Measurements from ENCODE around the gene AUNIP.

Gene AUNIP

DNA sequence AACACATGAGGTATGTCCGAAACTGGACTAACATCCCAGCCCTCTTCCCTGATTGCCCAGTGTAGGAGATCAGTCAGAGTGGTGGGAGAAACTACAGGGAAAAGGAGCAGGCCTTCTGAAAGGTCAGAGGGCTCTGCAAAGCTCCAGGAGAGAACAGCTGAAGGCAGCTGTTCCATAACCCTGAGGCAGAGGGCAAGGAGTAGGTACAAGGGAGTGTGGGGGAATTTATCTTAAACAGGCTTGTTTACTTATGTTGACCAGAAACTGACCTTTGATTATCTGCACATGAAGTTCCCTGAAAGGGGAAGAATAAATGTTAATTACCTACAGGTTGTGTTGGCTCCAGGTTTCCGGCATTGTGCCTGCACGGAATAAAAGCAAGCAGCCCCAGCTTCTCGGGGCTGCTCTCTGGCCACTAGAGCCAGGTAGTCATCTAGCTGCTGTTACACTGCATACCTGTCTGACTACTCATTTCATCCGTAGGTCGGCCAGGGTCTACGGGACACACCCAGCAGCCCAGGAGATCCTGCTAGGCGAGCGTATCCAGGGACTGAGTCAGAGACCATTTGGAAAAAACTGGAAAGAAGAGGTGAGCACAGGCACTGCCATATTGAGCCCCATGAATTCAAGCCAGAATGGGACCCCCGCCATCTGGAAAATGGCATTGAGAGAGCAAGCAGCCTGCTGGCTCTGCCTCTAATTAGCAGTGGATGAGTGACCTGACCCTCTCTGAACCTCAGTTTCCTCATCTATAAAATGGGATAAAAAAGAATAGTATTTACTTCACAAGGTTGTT, 31.2 kb upstream of the AUNIP start:
- TF ChIP-seq, protein P1, sequence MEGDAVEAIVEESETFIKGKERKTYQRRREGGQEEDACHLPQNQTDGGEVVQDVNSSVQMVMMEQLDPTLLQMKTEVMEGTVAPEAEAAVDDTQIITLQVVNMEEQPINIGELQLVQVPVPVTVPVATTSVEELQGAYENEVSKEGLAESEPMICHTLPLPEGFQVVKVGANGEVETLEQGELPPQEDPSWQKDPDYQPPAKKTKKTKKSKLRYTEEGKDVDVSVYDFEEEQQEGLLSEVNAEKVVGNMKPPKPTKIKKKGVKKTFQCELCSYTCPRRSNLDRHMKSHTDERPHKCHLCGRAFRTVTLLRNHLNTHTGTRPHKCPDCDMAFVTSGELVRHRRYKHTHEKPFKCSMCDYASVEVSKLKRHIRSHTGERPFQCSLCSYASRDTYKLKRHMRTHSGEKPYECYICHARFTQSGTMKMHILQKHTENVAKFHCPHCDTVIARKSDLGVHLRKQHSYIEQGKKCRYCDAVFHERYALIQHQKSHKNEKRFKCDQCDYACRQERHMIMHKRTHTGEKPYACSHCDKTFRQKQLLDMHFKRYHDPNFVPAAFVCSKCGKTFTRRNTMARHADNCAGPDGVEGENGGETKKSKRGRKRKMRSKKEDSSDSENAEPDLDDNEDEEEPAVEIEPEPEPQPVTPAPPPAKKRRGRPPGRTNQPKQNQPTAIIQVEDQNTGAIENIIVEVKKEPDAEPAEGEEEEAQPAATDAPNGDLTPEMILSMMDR (IDR thresholded peaks at IDR 0.05; ENCODE audit: extremely low read depth, insufficient read depth, missing control alignments): no peak
- in situ Hi-C loops (cut with MboI; ENCODE audit: low pct_unique_long_range_greater_than_20kb, low sequenced_read_pairs, unreplicated experiment): loop anchor here (10.0 kb wide), 1 partner anchor 104 kb away; the partner anchor contains the start of gene PAFAH2
- DNase-seq (ENCODE audit: low spot score): no peak

DNA sequence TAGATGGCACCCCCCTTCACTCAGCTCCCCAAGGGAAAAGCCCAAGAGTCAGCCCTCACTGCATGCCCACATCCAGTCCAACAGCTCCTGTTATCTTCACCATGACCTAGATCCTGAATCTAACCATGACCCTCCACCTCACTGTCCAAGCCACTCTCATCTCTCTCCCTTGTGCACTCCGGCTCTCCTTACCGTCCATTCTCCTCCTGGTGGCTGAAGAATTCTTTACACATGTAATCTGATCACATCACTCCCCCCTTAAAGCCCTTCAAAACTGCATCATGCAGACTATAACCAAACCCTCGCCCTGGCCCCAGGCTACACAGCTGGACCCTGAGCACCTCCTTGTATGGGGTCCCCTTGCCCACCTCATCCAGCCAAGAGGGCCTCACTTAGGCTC, 30.2 kb upstream of the AUNIP start:
- TF ChIP-seq, protein P1 (IDR thresholded peaks at IDR 0.05; ENCODE audit: extremely low read depth, insufficient read depth, missing control alignments): no peak
- in situ Hi-C loops (cut with MboI; ENCODE audit: low pct_unique_long_range_greater_than_20kb, low sequenced_read_pairs, unreplicated experiment): no loop called here
- no peak for DNase-seq (ENCODE audit: low spot score)

DNA sequence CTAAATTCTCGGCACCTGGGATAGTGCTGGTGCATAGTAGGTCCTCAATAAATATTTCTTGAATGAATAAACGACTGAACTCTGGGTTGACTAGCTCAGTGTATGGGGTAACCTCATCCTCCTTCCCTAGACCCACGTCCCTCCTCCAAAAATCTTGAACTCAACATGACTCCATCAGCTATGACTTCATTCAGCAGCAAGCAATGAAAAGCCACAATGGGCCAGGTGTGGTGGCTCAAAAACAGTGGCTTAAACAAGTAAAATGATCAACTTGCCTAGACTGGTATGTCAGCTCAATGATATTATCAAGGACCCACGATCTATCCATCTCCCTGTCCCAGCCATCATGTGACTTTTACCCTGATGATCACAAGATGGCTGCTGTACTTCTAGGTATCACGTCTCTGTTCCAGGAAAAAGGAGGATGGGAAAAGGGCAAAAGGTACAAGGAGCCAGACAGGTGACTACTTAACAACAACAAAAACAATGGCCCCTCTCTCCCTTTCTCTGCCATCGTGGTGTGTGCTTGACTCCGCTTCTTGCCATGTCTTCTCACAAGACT, 29.2 kb upstream of the AUNIP start:
- no peak for DNase-seq (ENCODE audit: low spot score)
- in situ Hi-C loops (cut with MboI; ENCODE audit: low pct_unique_long_range_greater_than_20kb, low sequenced_read_pairs, unreplicated experiment): no loop called here
- TF ChIP-seq, protein P1 (IDR thresholded peaks at IDR 0.05; ENCODE audit: extremely low read depth, insufficient read depth, missing control alignments): no peak

DNA sequence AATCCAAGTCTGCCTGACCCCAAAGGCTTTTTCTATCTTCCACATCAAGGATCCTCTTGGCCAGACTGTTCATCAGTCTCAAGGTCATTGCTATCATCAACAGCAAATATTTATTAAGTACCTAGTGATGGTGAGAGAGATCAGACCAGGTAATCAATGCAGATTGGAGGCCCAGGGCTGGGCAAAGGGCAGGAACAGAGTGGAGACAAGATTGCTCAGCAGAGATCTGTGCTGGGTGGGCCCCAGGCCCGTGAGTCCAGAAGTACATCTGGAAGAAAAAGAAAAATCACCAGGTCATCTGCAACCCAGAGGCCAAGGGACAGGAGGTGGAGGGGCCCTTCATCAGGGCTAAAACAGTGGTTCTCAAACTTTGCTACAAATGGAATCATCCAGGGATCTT, 26.3 kb upstream of the AUNIP start:
- TF ChIP-seq, protein P1 (IDR thresholded peaks at IDR 0.05; ENCODE audit: extremely low read depth, insufficient read depth, missing control alignments): no peak
- no peak for DNase-seq (ENCODE audit: low spot score)
- in situ Hi-C loops (cut with MboI; ENCODE audit: low pct_unique_long_range_greater_than_20kb, low sequenced_read_pairs, unreplicated experiment): no loop called here

DNA sequence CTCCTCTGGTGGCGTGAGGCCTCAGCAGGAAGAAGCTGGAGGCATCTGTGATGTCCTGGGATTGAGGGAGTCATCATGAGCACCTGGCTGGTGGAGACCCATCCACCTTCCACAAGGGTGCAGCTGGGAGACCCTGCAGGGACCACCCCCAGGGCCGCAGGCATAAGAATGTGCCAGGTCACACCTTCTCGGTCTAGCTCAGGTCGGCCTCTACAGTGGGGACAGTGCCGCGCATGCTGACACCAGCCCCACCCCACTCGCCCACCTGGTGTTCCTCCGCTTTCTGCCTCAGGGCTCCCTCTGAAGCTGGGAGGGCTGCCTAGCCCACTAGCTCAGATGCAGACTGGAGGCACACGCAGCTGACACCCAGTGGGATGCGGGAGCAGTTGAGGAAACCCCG, 22.0 kb upstream of the AUNIP start:
- in situ Hi-C loops (cut with MboI; ENCODE audit: low pct_unique_long_range_greater_than_20kb, low sequenced_read_pairs, unreplicated experiment): no loop called here
- TF ChIP-seq, protein P1 (IDR thresholded peaks at IDR 0.05; ENCODE audit: extremely low read depth, insufficient read depth, missing control alignments): no peak
- DNase-seq (ENCODE audit: low spot score): no peak

DNA sequence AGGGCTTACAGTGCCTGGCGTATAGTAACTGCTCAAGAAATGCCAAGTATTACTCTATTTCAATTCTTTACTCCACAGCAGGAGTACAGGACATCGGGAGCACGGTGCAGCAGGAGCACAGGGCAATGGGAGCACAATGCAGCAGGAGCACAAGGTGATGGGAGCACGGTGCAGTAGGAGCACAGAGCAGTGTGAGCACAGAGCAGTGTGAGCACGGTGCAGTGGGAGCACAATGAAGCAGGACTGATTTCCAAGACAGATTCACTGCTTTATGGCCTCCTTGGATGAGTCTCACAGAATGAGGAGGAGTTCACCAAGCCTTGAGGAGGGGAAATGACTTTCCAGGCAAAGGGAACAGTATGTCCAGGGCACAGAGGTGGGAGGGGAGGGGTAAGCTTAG, 21.3 kb upstream of the AUNIP start:
- in situ Hi-C loops (cut with MboI; ENCODE audit: low pct_unique_long_range_greater_than_20kb, low sequenced_read_pairs, unreplicated experiment): no loop called here
- DNase-seq (ENCODE audit: low spot score): no peak
- TF ChIP-seq, protein P1 (IDR thresholded peaks at IDR 0.05; ENCODE audit: extremely low read depth, insufficient read depth, missing control alignments): no peak

All from GM13977 (cell line).